Midbrain (tissue), 1 donor: ENCODE measurements around the gene PIP5KL1.
A peak's percentile ranks its signal among the peaks of the same experiment; 100 is the strongest.

Source experiments
- DNase-seq: peaks from one replicate; lab custom pipeline; 2025; lab: John Stamatoyannopoulos, UW

The PIP5KL1 gene

GRCh38 chr9:127873223-127873691 lies 57.3 kb downstream of the PIP5KL1 start:
- peak; percentile 65 for DNase-seq

- no peak for DNase-seq
Observed at GRCh38 chr9:127872369-127873222, 58.0 kb downstream of the PIP5KL1 start.

GRCh38 chr9:127871531-127871930 lies 59.0 kb downstream of the PIP5KL1 start:
- no peak for DNase-seq

DNA sequence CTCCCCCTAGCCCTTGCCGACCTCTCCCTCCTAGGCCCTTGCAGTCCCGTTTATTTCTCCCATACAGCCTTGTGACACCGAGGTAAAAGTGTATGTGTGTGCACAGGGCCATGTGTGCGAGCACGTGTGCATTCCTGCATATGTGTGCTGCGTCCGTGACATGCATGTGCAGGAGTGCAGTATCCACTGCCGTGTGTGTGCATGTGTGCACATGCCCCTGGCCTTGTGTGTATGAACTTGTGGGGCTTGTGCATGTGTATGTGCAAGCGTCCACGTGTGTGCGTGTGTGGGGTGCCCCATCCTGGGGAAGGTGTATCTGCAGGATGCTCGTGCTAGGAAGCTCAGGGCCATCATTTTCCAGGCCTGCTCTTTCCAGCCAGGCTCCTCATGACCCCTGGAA lies 59.7 kb downstream of the PIP5KL1 start:
- no peak for DNase-seq
